K562 (cell line): ENCODE measurements around the gene SERPINA12. TPM values are rescaled to one million over a fixed set of nuclear protein-coding genes. Genes with fewer than 3 reads are reported as not detected.

Experiments
- ATAC-seq: fragments of 200-7000 bp; cut with Tn5 transposase; 3 replicates; pipeline ENCODE4 v1.9.1; 2020; ENCODE audit warnings: moderate library complexity
- BruUV-seq: library from RNA; stranded (reverse); fragments of 400-500 nt; replicated peaks from 2 replicates; lab custom pipeline; 2021; lab: Mats Ljungman, UMichigan
- CTCF ChIA-PET: fragments of 300-600 bp; formaldehyde crosslinking; extraction: SDS; loops from one replicate; lab custom pipeline; 2021; ENCODE audit warnings: low intra/inter-chr PET ratio; lab: Yijun Ruan, JAX
- POLR2A ChIA-PET: fragments of 300-600, 350-650 bp; sonication (Branson Sonifier 250); formaldehyde crosslinking; extraction: SDS; loops from one replicate; lab custom pipeline; 2021; ENCODE audit warnings: antibody characterized with exemption, inconsistent platforms; lab: Yijun Ruan, JAX
- DNase-seq, 4 experiments: peaks; one replicate each; pipeline versions ENCODE4 v3.0.0 to v3.0.0-alpha.2; 2011 to 2018; ENCODE audit warnings: low spot score in 3 of 4, mixed read lengths in 3 of 4; ENCODE audit errors: extremely low read depth in 1 of 4
- FAIRE-seq: peaks from 2 replicates; lab custom pipeline; 2011; peaks lifted over from hg19 to GRCh38; lab: Jason Lieb, UNC
- H2AFZ ChIP-seq: 2 replicates; pipeline ENCODE4 v1.6.0; 2011; ENCODE audit warnings: low read depth, low read length, control low read depth, inconsistent platforms
- H3K27ac ChIP-seq: fragments of 200-600 bp; 3 replicates; pipeline ENCODE4 v1.8.0; 2011; ENCODE audit warnings: low read depth, mild to moderate bottlenecking, control low read depth, inconsistent platforms, low read length, moderate library complexity, mixed read lengths; ENCODE audit errors: extremely low read depth
- H3K27me3 ChIP-seq, 2 experiments: fragments of 300-600 bp in 1 of 2; 2 replicates in 1 of 2; 3 replicates in 1 of 2; pipeline versions ENCODE4 v1.6.0 to v1.8.0; 2011; ENCODE audit warnings: inconsistent platforms in 2 of 2, low read length in 2 of 2, mild to moderate bottlenecking in 1 of 2, mixed read lengths in 1 of 2, moderate library complexity in 1 of 2; ENCODE audit not compliant: control insufficient read depth in 2 of 2, insufficient read depth in 2 of 2
- H3K36me3 ChIP-seq: fragments of 300-600 bp; 3 replicates; pipeline ENCODE4 v1.8.0; 2011; ENCODE audit warnings: mild to moderate bottlenecking, low read length, inconsistent platforms; ENCODE audit not compliant: control insufficient read depth, insufficient read depth
- H3K4me1 ChIP-seq, 2 experiments: fragments of 200-600 bp in 1 of 2; replicated peaks in 1 of 2; 2 replicates in 1 of 2; 3 replicates in 1 of 2; pipeline versions ENCODE4 v1.5.1 to v1.8.0; 2011; ENCODE audit warnings: inconsistent platforms in 2 of 2, low read length in 2 of 2, mild to moderate bottlenecking in 1 of 2, mixed read lengths in 1 of 2, moderate library complexity in 1 of 2; ENCODE audit not compliant: control insufficient read depth in 2 of 2, insufficient read depth in 2 of 2
- H3K4me2 ChIP-seq: 2 replicates; pipeline ENCODE4 v1.6.1; 2011; ENCODE audit warnings: low read length, control low read depth, inconsistent platforms, mixed read lengths; ENCODE audit not compliant: insufficient read depth
- H3K4me3 ChIP-seq: fragments of 200-600 bp; sonication (generic), shearing (Covaris generic); 2 replicates; pipeline ENCODE4 v1.5.1; 2016; ENCODE audit warnings: control low read depth, inconsistent platforms
- H3K79me2 ChIP-seq: fragments of 200-600 bp; 3 replicates; pipeline ENCODE4 v1.8.0; 2011; ENCODE audit warnings: low read length, inconsistent platforms; ENCODE audit not compliant: control insufficient read depth, insufficient read depth
- H3K9ac ChIP-seq, 2 experiments: 2 replicates each; pipeline versions ENCODE4 v1.6.0 to v1.6.1; 2011; ENCODE audit warnings: low read depth in 2 of 2, low read length in 2 of 2, control low read depth in 1 of 2, inconsistent platforms in 1 of 2, mild to moderate bottlenecking in 1 of 2, mixed read lengths in 1 of 2; ENCODE audit not compliant: insufficient read depth in 1 of 2
- H3K9me1 ChIP-seq: one replicate; pipeline ENCODE4 v1.6.0; 2011; ENCODE audit warnings: inconsistent platforms, mild to moderate bottlenecking, low read length, moderate library complexity; ENCODE audit not compliant: control insufficient read depth, insufficient read depth
- H3K9me3 ChIP-seq: replicated peaks from 2 replicates; pipeline ENCODE4 v1.5.1; 2011; ENCODE audit warnings: low read depth, low read length, inconsistent platforms; ENCODE audit not compliant: control insufficient read depth, insufficient read depth
- H4K20me1 ChIP-seq: replicated peaks from 2 replicates; pipeline ENCODE4 v1.6.1; 2011; ENCODE audit warnings: low read length, inconsistent platforms, mixed read lengths; ENCODE audit not compliant: control insufficient read depth, insufficient read depth
- CBX2 ChIP-seq: fragments of 200-600 bp; sonication (generic); IDR thresholded peaks from one replicate; pipeline ENCODE4 v1.6.1; 2012; ENCODE audit warnings: mild to moderate bottlenecking, low read length, inconsistent platforms; ENCODE audit not compliant: insufficient read depth, poor library complexity, severe bottlenecking
- DPF2 ChIP-seq: fragments of 450-650 bp; IDR thresholded peaks from 2 replicates; pipeline ENCODE4 v1.6.1; 2016
- FOXJ2 ChIP-seq: fragments of 200-800 bp; sonication (Bioruptor generic); IDR thresholded peaks from 2 replicates; pipeline ENCODE4 v1.6.1; 2016; ENCODE audit warnings: missing genetic modification characterization, missing compliant biosample characterization
- GATAD2A ChIP-seq: fragments of 450-650 bp; IDR thresholded peaks from 2 replicates; pipeline ENCODE4 v1.6.1; 2017
- HDGF ChIP-seq: fragments of 450-650 bp; IDR thresholded peaks from 2 replicates; pipeline ENCODE4 v1.6.1; 2016
- HNRNPH1 ChIP-seq: fragments of 200-400 bp; formaldehyde crosslinking; optimal IDR thresholded peaks from 2 replicates; pipeline ENCODE3; 2017; ENCODE audit warnings: low read depth, mild to moderate bottlenecking, low read length, moderate library complexity
- KHSRP ChIP-seq: fragments of 450-650 bp; IDR thresholded peaks from 2 replicates; pipeline ENCODE4 v1.6.1; 2017
- POLR2H ChIP-seq: IDR thresholded peaks from 2 replicates; pipeline ENCODE4 v1.6.1; 2016; ENCODE audit warnings: missing genetic modification characterization, low read depth, mild to moderate bottlenecking, control low read depth, missing compliant biosample characterization, moderate library complexity
- PRPF4 ChIP-seq: fragments of 200-400 bp; formaldehyde crosslinking; IDR thresholded peaks from one replicate; pipeline ENCODE4 v1.6.1; 2017; ENCODE audit warnings: low read length, low read depth, mild to moderate bottlenecking; ENCODE audit not compliant: insufficient read depth, poor library complexity, severe bottlenecking
- TFAM ChIP-seq: fragments of 250-450 bp; sonication (Bioruptor Pico); conservative IDR thresholded peaks from 2 replicates; pipeline ENCODE4 v1.5.0; 2021; ENCODE audit warnings: mild to moderate bottlenecking, moderate library complexity
- ZNF124 ChIP-seq: sonication (generic); formaldehyde crosslinking; IDR thresholded peaks from 2 replicates; pipeline ENCODE4 v1.8.1; 2022; ENCODE audit warnings: missing genetic modification reagents
- ZNF143 ChIP-seq: sonication (generic); formaldehyde crosslinking; IDR thresholded peaks from 2 replicates; pipeline ENCODE4 v1.9.0; 2022; ENCODE audit warnings: mild to moderate bottlenecking, missing genetic modification reagents
- ZNF146 ChIP-seq: IDR thresholded peaks from one replicate; pipeline ENCODE4 v1.6.1; 2018; ENCODE audit warnings: missing compliant biosample characterization; ENCODE audit not compliant: unreplicated experiment
- ZNF699 ChIP-seq: fragments of 250-450 bp; sonication (Bioruptor Pico); IDR thresholded peaks from 2 replicates; pipeline ENCODE4 v1.8.0; 2021; ENCODE audit warnings: mild to moderate bottlenecking, moderate library complexity; ENCODE audit not compliant: insufficient replicate concordance
- ZSCAN29 ChIP-seq: fragments of 450-650 bp; IDR thresholded peaks from 2 replicates; pipeline ENCODE4 v1.6.1; 2017
- ZSCAN32 ChIP-seq: fragments of 450-650 bp; formaldehyde crosslinking; IDR thresholded peaks from 2 replicates; pipeline ENCODE4 v1.4.0; 2020; ENCODE audit warnings: mild to moderate bottlenecking, moderate library complexity
- WGBS: fragments of 100-300 bp; shearing (Covaris generic); methylation state at CpG from one replicate; pipeline ENCODE4 v1.1.6; 2016; ENCODE audit warnings: low coverage, mixed read lengths; ENCODE audit not compliant: insufficient coverage; ENCODE audit errors: missing lambda C conversion rate; 5-methylcytosine and 5-hydroxymethylcytosine counted together
- in situ Hi-C: fragments of 300-500 bp; cut with MboI; formaldehyde crosslinking; loops from 4 replicates; pipeline ENCODE4 v1.15.0; 2018; ENCODE audit warnings: inconsistent platforms, mixed read lengths
- intact Hi-C: fragments of 100-400 bp; cut with micrococcal nuclease; formaldehyde crosslinking; loops from 2 replicates; pipeline ENCODE4 v1.14.2; 2022
- polyA plus RNA-seq, 8 experiments: library from polyadenylated mRNA; depleted of rRNA in 4 of 8; stranded (reverse) in 5 of 8; unstranded in 3 of 8; fragments of >200 nt; fragmentation: Nextera tagmentation in 2 of 8; fragmentation: Illumina TruSeq in 1 of 8; extraction: Ambion mirVana in 2 of 8; extraction: Trizol in 1 of 8; gene quantifications; 2 replicates each; pipeline versions ENCODE4 v1.2.1 to v1.2.3, GENCODE V29; 2011 to 2014; ENCODE audit warnings: inconsistent platforms in 1 of 8, missing spikeins in 1 of 8
- total RNA-seq, 7 experiments: library from RNA; depleted of rRNA in 6 of 7; stranded (reverse); fragments of >200 nt in 6 of 7; fragmentation: Illumina TruSeq in 2 of 7; extraction: Trizol in 2 of 7; gene quantifications; 2 replicates each; pipeline versions ENCODE4 v1.2.1 to v1.2.3, GENCODE V29; 2011 to 2021; ENCODE audit warnings: low replicate concordance in 1 of 7
- TF ChIP-seq, protein P1 (sequence below): sonication (generic); formaldehyde crosslinking; IDR thresholded peaks from 2 replicates; pipeline ENCODE4 v1.8.1; 2023; ENCODE audit warnings: mild to moderate bottlenecking, missing genetic modification reagents
- TF ChIP-seq, protein P2 (sequence below): fragments of 450-650 bp; IDR thresholded peaks from 2 replicates; pipeline ENCODE4 v1.6.1; 2016
- TF ChIP-seq, protein P3 (sequence below): fragments of 250-450 bp; sonication (Bioruptor Pico); IDR thresholded peaks from 2 replicates; pipeline ENCODE4 v1.8.0; 2022; ENCODE audit warnings: moderate library complexity, mild to moderate bottlenecking, inconsistent platforms
- TF ChIP-seq, protein P4 (sequence below): conservative IDR thresholded peaks from 2 replicates; pipeline ENCODE4 v1.6.1; 2011; ENCODE audit warnings: low read depth, mild to moderate bottlenecking, low read length; ENCODE audit not compliant: control insufficient read depth

SERPINA12 gene
- total and polyA plus RNA-seq, 9 of the 15 experiments (the other 6 are each of a cell fraction or from before 2014, with no cell fraction given), result not detected

DNA sequence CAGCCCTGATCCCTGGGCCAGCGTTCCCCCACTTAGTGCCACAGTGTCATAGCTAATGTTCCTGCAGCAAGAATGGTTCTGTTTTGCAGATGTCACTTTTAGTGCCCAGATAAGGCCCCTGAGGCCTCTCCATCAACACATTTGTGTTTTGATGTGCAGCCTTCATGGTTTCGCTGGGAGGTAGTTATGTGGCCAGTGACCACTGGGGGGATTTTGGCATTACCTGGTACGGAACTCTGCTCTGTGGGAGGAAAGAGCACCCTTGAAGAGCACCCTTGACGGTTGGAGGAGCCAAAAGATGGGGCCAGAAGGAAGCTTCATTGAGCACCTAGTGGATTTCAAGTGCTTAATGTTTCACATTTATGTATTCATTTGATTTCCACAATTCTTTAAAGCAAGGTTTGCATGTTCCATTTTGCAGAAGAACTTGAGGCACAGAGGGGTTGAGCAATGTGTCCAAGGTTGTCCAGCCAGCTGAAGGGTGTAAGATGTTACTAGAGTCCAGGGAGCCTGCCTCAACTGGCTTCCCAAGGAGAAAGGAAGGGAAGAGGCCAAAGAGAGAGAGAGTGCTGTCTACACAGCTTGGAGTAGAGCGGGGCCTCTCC, 69.7 kb downstream of the SERPINA12 start:
- CTCF ChIA-PET, result no interaction called here
- no peak for FAIRE-seq
- Histone ChIP-seq H3K36me3 (no peaks in the 10 kb centered on the region), H2AFZ (no peak overlapping the region), H3K9me3 (no peaks in the 10 kb centered on the region), H3K27me3 (no peaks in the 10 kb centered on the region), H3K4me3 (no peak overlapping the region), H3K4me1 (no peaks in the 10 kb centered on the region), H3K79me2 (no peaks in the 10 kb centered on the region), H3K4me2 (no peak overlapping the region), H3K9ac (no peak overlapping the region), H4K20me1 (no peaks in the 10 kb centered on the region), H3K27ac (no peak overlapping the region), H3K9me1 (no peaks in the 10 kb centered on the region)
- no peak for DNase-seq
- BruUV-seq, result no TSS peak
- ATAC-seq, result no peak
- no peak for TF ChIP-seq HNRNPH1
- no peak for TF ChIP-seq CBX2
- TF ChIP-seq ZNF146 (CRISPR knock-in tag), result no peak
- TF ChIP-seq ZNF124 (CRISPR knock-in tag), result no peak
- TF ChIP-seq ZSCAN29, result no peak
- TF ChIP-seq, protein P1, sequence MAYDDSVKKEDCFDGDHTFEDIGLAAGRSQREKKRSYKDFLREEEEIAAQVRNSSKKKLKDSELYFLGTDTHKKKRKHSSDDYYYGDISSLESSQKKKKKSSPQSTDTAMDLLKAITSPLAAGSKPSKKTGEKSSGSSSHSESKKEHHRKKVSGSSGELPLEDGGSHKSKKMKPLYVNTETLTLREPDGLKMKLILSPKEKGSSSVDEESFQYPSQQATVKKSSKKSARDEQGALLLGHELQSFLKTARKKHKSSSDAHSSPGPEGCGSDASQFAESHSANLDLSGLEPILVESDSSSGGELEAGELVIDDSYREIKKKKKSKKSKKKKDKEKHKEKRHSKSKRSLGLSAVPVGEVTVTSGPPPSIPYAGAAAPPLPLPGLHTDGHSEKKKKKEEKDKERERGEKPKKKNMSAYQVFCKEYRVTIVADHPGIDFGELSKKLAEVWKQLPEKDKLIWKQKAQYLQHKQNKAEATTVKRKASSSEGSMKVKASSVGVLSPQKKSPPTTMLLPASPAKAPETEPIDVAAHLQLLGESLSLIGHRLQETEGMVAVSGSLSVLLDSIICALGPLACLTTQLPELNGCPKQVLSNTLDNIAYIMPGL (CRISPR knock-in tag), result no peak
- no peak for TF ChIP-seq DPF2
- TF ChIP-seq FOXJ2 (tag), result no peak
- TF ChIP-seq TFAM, result no peak
- no peak for TF ChIP-seq GATAD2A
- TF ChIP-seq ZNF143, result no peak
- TF ChIP-seq, protein P2, sequence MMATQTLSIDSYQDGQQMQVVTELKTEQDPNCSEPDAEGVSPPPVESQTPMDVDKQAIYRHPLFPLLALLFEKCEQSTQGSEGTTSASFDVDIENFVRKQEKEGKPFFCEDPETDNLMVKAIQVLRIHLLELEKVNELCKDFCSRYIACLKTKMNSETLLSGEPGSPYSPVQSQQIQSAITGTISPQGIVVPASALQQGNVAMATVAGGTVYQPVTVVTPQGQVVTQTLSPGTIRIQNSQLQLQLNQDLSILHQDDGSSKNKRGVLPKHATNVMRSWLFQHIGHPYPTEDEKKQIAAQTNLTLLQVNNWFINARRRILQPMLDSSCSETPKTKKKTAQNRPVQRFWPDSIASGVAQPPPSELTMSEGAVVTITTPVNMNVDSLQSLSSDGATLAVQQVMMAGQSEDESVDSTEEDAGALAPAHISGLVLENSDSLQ, result no peak
- TF ChIP-seq HDGF, result no peak
- TF ChIP-seq ZNF699 (CRISPR knock-in tag), result no peak
- no peak for TF ChIP-seq POLR2H (tag)
- TF ChIP-seq KHSRP, result no peak
- no peak for TF ChIP-seq ZSCAN32 (CRISPR knock-in tag)
- TF ChIP-seq, protein P3, sequence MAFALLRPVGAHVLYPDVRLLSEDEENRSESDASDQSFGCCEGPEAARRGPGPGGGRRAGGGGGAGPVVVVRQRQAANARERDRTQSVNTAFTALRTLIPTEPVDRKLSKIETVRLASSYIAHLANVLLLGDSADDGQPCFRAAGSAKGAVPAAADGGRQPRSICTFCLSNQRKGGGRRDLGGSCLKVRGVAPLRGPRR (CRISPR knock-in tag), result no peak
- TF ChIP-seq, protein P4, sequence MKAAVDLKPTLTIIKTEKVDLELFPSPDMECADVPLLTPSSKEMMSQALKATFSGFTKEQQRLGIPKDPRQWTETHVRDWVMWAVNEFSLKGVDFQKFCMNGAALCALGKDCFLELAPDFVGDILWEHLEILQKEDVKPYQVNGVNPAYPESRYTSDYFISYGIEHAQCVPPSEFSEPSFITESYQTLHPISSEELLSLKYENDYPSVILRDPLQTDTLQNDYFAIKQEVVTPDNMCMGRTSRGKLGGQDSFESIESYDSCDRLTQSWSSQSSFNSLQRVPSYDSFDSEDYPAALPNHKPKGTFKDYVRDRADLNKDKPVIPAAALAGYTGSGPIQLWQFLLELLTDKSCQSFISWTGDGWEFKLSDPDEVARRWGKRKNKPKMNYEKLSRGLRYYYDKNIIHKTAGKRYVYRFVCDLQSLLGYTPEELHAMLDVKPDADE, result no peak
- TF ChIP-seq PRPF4, result no peak
- POLR2A ChIA-PET, result no interaction called here
- 0% methylated on average over 4 of the region's 5 CpGs for WGBS
- intact Hi-C loops, result no loop called here
- in situ Hi-C loops, result no loop called here
